GM19239 (cell line): ENCODE data around the gene TFAP2B.

Experiments
- DNase-seq: peaks from one replicate; pipeline ENCODE4 v3.0.0; 2011; ENCODE audit warnings: low spot score; ENCODE audit not compliant: insufficient read length
- FAIRE-seq: peaks from 2 replicates; lab custom pipeline; 2011; peaks lifted over from hg19 to GRCh38; lab: Jason Lieb, UNC

TFAP2B gene

DNA sequence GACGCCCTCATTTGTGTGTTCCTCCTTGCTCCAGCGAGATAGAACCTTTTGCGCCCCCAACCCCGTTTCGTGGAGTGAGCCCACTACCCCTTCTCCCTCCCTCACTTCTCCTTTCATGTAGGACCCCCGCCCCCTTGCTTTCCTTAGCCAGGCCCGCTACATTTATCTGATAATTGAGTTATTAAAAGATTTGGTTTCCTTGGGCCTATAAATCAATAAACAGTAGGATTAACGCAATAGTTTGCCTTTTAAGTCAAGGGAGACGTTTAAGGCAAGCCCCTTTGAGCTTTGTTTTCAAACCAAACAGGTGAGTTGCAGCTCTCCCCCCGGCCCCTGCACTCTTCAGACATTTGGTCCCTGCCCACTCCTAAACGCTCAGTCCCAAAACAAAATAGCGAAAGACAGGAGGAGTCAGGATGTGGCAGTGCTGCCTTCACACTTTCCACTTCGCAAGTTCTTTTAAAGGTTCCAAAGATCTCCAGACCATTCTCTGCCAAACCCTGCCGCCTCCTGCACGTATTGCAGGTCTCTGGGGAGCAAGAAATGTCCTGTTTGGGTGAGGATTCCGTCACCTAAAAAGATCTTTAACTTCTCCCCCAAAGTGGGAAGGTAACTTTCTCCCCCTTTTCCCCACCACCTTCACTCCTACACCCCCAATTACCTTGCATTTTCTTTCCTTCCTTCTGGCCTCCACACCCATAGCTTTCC is 27.6 kb downstream of the TFAP2B start:
- no peak for DNase-seq
- no peak for FAIRE-seq

DNA sequence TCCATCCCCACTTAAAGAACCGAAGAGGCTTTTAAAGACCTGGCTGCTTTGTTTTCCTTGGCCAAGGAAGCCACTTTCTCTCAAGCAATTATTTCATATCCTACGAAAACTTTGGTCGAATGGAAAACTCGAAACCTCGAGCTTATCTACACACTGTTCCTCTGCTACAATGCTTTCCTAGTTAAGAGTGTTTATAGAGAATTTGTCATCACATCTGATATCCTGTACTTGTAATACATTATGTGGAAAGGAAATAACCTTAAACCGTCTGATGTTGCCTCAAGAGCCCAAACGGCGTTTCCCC is 28.1 kb downstream of the TFAP2B start:
- FAIRE-seq (no peak), DNase-seq (no peak)

DNA sequence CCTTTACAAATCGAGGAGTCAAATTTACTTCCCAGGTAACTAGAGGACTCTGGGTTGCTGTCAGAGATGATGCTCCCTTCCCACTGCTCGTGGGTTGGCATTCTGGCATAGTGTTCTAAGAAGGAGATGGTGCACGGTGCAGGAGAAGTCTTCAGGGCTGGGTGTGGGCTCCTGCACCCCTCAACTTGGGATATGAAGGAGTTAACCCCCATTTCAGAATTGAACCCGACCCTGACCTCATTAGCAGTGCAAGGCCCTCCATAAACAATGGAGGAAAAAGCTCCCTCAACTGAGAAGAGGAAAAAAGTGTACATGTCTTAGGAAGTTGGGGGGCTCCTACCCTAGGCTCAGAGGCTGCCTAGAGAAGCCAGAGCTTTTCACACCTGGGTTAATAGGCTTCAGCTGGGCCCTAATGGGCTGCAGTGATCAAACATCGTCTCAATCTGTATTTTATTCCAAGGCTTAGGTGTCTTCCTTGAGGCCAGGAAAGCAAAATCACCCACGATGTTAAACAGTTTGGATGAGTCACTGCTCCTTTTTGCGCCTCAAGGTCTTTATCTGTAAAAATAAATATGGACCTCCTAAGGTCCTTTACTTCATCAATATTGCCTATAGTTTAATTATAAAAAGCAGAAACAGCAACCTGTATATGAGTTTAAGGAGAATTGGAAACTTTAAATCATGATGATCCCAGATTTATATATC is 29.4 kb downstream of the TFAP2B start:
- FAIRE-seq (no peak), DNase-seq (no peak)

DNA sequence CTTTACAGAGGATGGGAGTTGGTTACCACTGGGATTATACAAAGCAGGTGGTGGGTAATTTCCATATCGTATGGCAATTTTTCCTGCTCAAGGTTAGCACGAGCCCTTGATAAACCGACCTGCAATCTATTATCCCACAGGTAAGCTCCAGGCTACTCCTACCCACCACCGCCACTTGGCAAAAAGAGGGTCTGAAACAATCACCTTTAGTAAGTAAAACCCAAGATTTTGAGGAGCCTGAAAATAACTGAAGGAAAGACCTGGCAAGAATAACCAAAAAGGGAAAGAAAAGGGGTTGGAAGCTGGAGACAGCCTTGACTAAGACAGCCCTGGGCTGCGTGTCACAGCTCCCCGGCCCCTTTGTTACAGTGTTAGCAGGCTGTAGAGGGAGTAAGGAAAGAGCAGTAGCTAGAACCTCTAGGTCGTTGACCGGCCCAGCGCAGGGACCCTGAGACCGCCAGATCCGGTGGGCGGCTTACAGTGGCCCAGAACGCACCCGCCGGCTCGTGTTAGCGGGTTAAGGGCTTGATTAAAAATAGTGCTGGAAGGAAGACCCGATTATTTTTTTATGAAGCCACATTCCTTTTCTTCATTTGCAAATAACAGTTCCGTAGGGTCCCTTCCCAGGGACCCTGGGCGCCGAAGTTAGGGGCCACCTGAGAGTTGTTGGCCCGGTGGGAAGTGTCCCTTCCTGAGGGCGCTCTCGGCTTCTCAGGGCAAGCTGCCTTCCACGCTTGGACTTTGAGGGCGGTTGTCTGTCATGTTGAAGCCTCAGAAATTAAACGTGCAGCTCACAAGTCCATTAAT is 30.5 kb downstream of the TFAP2B start:
- DNase-seq, result no peak
- FAIRE-seq, result no peak

DNA sequence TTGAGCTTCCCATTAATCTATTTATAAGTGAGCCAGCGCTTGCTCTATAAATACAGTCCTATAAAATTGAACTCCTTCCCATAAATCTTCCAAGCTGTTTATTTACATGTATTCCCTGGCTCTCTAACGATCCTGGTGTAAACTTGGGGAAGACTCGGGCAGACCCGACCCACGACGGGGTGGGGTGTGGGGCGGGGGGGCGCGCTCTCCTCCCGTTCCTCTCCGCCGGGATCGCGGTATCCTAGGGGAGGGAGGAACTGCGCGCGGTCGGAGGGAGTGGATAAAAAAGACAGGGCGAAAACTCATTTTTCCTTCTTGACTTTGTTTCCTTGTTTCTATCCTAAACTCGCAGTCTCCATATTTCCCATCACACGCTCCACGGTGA is 31.1 kb downstream of the TFAP2B start:
- FAIRE-seq (no peak), DNase-seq (no peak)

DNA sequence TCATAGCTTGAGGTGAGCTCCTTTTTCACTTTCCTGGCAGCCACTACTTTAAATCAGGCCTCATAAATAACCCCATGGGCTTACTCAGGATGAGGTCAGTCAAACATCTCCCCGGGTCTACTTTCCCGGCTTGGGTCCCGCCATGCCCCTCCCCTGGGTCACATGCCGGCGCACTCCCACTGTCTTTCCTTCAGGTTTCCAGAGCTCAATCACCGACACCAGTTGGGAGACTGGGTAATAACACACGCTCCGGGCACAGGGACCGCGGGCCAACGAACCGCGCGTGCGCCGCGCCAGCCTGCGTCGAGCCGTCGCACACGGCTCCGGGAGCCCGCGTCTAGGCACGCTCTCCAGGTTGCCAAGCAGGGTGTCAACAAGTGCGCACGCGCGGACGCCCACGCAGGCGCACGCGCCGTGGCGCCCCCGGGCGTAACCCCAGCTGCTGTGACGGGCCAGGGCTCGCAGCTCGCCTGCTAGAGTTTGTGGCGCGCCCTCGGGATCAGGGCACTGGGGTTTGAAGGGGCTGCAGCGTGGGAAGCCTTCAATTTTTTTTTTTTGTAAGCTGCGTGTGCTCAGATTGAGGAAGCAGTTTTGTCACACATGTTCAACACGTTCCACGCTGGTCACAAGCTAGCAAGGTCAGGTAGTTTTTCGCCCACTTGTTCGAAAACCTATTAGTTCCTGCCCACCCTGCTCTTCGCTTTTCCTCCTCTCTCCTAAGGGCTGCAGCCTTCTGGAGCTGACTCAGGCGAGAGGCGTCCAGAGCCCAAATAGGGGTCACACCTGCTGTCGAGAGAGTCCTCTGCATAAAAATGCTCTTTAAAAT is 31.8 kb downstream of the TFAP2B start:
- FAIRE-seq (no peak), DNase-seq (no peak)

DNA sequence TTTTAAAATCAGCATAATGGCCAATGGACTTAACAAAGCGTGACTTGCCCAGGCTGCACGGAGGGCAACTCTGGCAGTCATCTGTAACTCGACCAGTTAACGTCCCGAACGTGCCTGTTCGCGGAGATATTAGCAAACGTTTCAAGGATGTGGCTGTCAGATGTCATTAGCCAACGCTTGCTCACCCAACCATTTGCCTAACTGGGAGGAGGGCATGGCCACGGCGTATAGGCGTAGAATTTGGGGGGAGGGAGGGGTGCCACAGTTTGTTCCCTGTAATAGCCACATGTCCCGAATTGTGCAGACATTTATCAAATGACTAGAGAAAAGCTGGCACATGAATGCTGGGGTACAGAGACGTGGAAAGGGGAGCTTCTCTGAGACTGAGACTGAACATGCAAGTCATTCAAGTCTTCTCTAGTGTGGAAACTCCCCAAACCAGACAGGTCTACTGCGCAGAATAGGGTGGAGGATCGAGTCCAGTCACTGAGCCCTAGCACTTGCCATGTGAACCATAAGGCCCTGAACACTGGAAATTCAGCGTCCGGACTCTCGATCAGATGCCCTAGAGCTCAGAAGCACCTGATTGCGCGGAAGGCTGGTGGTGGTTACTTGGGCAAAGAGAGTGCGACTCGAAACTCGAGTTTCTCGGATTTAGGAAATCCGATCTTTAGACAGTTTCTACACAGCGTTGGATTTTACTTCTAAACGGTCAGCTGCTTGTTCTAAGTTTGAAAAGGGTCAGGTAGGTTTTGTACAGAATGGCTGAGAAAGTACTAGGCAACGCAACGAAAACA is 32.6 kb downstream of the TFAP2B start:
- no peak for DNase-seq
- no peak for FAIRE-seq

DNA sequence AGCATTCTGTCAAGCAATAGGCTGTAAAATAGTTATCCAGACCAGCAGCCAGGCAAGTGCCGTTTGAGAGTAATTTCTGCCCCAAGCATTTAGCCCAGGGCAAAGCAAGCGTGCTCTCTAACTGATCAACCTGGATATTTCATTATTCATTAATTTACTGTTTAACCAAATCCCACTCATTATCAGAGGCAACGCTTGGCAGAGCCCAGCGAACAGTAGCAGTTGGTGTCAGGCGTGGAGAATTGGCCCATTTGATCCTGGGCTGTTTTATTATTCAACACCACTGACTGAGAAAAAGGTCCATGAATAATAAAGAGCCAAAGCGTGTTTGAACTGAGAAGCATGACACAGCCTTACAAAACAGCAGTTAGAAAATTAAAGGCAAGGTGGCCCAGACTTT is 35.3 kb downstream of the TFAP2B start:
- DNase-seq (no peak), FAIRE-seq (no peak)

DNA sequence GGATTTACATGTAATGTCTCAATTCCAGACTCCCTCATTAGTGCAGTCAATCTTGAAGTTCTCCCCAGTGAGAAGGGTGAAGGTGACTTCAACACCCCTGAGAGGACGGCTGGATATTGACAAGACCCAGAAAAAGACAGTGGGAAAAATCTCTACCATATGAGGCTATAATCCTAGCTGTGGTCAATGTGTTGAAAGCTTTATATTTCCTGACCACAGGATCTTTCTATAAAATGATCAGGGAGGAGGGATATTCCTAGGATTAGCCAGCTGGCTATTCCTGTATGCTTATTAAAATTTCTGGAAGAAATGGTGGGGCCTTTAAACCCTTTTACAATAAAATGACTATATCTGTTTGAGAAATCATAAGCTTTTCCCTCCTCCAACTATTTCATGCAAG is 43.0 kb downstream of the TFAP2B start:
- FAIRE-seq, result no peak
- DNase-seq, result no peak

DNA sequence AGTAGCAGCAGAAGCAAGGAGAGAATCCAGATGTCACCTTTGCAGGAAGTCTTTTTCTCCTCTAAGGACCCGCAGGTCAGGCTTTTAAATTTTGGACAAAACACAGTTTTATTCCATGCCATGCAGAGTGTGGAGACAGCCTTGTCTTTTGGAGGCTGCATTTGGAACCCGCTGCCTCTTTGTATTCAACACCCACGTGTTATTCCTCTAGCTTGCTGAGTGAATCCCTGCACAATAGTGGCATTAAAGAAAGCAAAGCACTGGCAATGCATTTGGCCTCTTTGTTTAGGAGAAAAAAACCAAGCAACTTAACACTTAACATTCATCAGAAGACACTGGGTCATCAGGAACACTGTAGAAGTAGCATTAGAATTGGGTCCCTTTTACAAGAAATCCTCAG is 43.5 kb downstream of the TFAP2B start:
- FAIRE-seq, result no peak
- DNase-seq, result no peak

DNA sequence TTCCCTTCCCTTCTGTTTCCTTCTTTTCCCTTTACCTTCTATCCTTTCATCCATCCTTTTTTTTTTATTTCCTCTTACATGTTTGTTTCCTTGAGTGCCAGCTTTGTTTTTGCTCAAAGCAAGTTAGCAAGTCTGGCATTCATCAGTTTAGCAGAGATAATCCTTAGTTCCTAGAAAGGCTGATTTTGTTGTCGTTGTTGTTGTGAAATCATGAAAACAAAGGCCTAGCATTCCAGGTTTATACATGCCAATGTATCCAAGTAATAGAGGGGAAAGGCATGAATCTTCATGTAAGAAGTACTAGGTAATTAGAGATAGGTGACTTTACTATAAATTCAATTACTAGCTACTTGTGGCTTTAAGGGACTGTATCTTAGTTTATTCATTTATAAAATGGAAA is 45.9 kb downstream of the TFAP2B start:
- no peak for FAIRE-seq
- DNase-seq, result no peak

DNA sequence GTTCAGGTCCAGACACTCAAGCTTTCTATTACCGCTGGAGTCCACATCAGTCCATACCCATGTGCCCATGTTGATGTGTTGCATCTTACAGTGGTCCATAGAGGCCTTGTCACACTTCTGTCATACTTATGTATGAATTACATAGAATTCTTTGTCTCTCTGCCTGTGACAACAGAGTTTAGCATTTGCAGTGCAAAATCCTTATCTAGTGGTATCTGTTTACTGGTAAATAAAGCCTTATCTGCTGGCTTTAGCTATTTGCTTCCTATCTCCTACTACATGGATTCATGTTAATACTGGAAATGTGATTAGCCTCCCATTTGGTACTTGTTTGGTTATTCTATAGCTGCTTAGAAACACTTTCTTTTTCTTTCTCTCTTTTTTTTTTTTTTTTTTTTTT is 49.8 kb downstream of the TFAP2B start:
- FAIRE-seq (no peak), DNase-seq (no peak)

DNA sequence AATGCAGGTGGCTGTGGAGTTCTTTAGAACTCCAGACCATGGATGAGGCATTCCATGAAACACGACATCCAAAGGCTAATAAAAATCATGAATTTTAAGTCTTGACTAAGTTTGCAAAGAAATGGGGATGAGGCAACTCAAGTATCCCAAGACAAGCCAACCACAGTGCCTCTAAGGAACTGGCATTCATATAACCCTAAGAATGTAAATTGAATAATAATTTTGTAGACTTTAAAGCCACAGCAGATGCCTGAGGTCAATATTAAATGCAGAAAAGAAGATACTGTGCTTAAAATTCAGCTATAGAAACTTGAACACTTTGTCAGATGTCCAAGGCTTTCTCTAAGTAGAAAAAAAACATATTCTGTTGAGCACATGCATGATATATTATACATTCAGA is 54.5 kb downstream of the TFAP2B start:
- DNase-seq, result no peak
- no peak for FAIRE-seq

DNA sequence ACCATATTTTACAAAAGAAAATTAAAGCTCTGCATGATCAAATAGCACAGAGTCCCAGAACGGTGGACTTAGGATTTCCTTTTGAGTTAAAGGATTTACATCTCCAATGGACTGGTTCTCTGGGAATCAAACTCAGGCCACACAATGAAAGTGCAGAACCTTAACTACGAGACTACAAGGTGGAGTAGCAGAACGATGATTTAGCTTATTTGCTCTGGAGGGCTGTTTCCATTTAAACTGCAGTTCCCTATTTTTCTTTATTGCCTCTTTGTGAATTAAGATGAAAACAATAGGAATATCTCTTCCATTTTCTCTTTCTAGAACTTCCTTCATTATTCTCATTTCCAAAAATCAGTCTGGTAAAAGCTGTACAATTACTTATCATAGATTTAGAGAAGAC is 65.7 kb downstream of the TFAP2B start:
- FAIRE-seq (no peak), DNase-seq (no peak)

DNA sequence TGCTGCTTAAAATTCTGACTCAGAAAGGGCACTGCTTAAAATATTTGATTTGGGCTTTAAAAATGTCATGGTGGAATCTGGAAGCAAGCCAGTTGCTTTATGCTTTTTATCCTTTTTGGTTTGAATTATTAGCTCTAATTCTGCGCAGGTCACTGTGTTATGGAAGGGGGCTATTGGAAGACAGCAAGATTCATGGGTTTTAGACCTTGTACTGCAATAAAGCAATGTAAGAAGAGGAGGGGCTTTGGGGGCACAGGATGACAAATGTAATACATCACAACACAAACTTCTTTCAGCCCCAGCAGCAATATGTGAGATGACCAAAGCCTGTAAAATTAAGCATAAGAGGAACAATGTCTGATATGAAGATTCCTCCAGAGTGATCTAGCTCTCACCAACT is 68.4 kb downstream of the TFAP2B start:
- no peak for DNase-seq
- no peak for FAIRE-seq

DNA sequence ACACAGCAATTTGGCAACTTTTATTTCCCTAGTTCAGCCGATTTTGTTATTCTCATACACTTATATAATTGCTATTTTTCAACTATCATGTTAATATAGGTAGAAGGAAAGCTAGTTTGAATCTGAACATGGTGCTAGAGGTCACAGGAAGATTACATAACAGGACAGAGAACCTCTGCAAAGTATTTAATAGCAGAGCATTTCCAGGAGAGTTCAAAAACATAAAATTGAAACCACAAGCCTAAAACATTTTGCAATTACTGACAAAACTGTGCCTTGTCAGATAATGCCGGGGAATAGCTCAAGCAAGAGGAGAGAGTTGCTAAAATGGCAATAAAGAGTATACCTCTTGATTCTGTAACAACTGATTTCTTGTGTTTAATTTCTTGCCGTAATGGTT is 70.8 kb downstream of the TFAP2B start:
- DNase-seq (no peak), FAIRE-seq (no peak)

DNA sequence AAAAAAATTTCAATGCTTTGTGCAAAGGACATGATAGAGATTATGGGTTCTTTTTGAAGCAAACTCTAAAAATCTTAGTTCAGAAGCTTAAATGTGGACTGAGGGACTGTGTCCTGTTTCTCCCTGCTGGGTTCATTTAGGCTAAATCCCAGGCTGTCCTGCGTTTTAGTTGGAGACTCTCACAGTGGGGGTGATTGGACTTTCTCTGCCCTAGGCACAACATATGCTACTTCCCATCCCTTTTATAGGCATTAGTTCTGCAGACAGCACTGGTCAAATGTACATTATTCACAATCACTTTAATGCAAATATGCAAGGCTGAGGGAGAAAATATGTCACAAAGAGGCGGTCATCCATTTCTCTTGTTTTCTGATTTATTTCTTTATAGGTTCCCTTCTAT is 71.3 kb downstream of the TFAP2B start:
- no peak for FAIRE-seq
- no peak for DNase-seq

DNA sequence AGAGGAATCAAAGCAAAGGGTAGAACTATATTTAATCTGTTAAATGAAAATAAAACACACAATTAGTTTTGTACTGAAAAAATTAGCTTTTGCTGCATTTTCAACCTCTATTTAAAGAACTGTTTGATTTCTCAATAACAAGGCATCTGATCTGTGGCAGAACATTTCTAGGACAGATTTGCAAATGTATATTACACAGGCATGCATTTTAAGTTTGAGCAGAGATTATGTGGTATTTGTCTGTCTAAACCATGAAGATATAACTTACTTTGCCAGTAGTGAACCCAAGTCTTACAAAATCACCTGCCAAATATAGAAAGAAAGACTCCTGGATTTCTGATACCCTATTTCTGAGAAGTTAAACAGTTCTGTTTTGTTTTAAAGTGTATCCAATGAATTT is 71.9 kb downstream of the TFAP2B start:
- no peak for DNase-seq
- no peak for FAIRE-seq

DNA sequence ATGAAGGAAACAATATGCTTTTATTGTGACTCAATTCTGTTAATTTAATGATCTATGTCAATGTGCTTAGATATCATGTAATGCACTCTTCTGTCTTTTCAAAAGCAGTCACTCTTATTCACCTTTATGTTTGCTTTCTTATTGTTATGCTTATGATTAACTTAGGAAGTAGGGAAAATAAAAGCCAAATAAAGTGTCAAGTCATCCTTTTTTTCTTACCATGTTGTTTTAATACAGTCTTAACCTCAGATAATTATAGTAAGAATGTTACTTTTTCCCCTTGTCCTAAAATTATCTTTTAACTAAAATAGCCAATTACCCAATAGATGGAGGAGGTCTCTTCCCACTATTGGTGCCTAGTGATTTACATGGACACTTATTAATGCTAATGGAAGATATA is 72.6 kb downstream of the TFAP2B start:
- DNase-seq, result no peak
- FAIRE-seq, result no peak
